Activated naive CD8-positive, alpha-beta T cell treated with anti-CD3 and anti-CD28 coated beads for 36 hours (primary cell): Measurements from ENCODE around the gene GAD1. TPM values are rescaled to one million over a fixed set of nuclear protein-coding genes. Genes with fewer than 3 reads are reported as not detected.

Experiments used
- DNase-seq: peaks from one replicate; pipeline ENCODE4 v3.0.0; 2021
- H3K27ac Mint-ChIP-seq: one replicate; pipeline ENCODE4 v1.8.0; 2022; ENCODE audit warnings: mild to moderate bottlenecking, moderate library complexity, mixed read lengths
- H3K27me3 Mint-ChIP-seq: one replicate; pipeline ENCODE4 v1.8.0; 2022; ENCODE audit warnings: mild to moderate bottlenecking, mixed read lengths
- H3K36me3 Mint-ChIP-seq: one replicate; pipeline ENCODE4 v1.8.0; 2021; ENCODE audit warnings: mild to moderate bottlenecking, mixed read lengths
- H3K4me1 Mint-ChIP-seq: one replicate; pipeline ENCODE4 v1.8.0; 2021; ENCODE audit warnings: mixed read lengths
- H3K4me3 Mint-ChIP-seq: one replicate; pipeline ENCODE4 v1.8.0; 2022; ENCODE audit warnings: mild to moderate bottlenecking, moderate library complexity, mixed read lengths
- H3K9me3 Mint-ChIP-seq: one replicate; pipeline ENCODE4 v1.8.0; 2022; ENCODE audit warnings: mixed read lengths
- total RNA-seq, 2 experiments: library from RNA; stranded (reverse); gene quantifications; one replicate each; pipeline ENCODE4 v1.2.3, GENCODE V29; 2021

GAD1 gene
- total RNA-seq, 2 experiments from 2014 or later: 0.74 to 1.0 TPM

DNA sequence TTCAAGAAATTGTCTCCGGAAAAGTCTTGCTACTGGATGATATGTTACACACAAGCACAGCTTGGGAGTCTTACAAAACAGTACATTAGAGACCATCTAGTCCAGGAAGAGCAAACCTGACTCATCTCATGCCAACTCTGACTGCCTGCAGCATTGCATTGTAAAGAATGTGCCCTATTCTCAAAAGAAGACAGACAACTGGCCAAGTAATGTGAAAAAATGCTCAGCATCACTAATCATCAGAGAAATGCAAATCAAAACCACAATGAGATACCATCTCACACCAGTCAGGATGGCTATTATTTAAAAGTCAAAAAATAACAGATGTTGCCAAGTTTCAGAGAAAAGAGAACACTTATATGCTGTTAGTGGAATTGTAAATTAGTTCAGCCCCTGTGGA is 69.7 kb downstream of the GAD1 start:
- Mint-ChIP-seq H3K36me3 (no peaks in the 10 kb centered on the region), H3K4me1 (no peaks in the 10 kb centered on the region), H3K4me3 (no peak overlapping the region), H3K27ac (no peak overlapping the region), H3K27me3 (peaks cover 14% of the 10 kb centered on the region), H3K9me3 (no peaks in the 10 kb centered on the region)
- DNase-seq: no peak

DNA sequence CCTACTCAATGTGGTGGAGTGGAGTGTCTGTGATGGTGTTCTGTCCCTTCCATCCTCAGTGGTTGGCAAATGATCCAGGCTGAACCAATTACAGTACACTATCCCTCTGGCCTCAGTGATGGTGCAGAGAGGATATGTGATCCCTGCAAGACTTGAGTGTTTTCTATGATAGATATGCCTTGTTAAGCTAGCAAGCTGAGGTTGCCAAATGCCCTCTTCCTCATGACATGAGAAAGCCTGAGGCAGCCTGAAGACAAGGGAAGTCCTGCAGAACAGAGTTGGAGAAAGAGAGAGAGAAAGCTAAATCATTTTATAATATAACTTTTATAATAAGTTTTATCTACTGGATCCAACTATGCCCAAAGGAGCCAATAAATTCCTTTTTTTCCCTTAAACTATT is 70.8 kb downstream of the GAD1 start:
- H3K4me1 Mint-ChIP-seq: no peaks in the 10 kb centered on the region
- DNase-seq: no peak
- H3K27ac Mint-ChIP-seq: no peak overlapping the region
- H3K36me3 Mint-ChIP-seq: no peaks in the 10 kb centered on the region
- no peak overlapping the region for H3K4me3 Mint-ChIP-seq
- H3K9me3 Mint-ChIP-seq: no peaks in the 10 kb centered on the region
- H3K27me3 Mint-ChIP-seq: peaks cover 12% of the 10 kb centered on the region

GRCh38 chr2:170887896-170888295 is 71.2 kb downstream of the GAD1 start:
- Mint-ChIP-seq H3K27me3 (peaks cover 10% of the 10 kb centered on the region), H3K9me3 (no peaks in the 10 kb centered on the region), H3K4me3 (no peak overlapping the region), H3K36me3 (no peaks in the 10 kb centered on the region), H3K27ac (no peak overlapping the region), H3K4me1 (no peaks in the 10 kb centered on the region)
- no peak for DNase-seq

DNA sequence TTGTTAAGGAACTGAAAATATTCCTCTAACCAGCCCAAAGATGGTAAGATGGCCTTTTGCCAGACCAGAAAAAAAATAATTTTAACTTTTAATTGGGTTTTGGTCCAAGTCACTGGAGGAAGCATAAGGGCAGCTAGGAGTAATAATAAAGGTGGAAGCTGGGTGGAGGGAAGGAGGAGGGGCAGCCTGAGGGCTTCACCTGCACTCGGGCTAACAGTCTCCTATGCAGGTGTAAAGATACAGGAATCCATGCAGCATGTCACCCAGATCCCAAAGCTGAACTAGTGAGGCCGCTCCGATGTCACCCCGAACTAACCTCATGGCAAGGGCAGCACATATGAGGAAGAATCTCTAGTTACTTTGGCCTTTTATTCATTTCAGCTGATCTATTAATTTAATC is 75.2 kb downstream of the GAD1 start:
- no peak for DNase-seq
- Mint-ChIP-seq H3K4me3 (no peak overlapping the region), H3K27ac (no peak overlapping the region), H3K27me3 (peaks cover 6% of the 10 kb centered on the region), H3K4me1 (no peaks in the 10 kb centered on the region), H3K9me3 (no peaks in the 10 kb centered on the region), H3K36me3 (no peaks in the 10 kb centered on the region)

GRCh38 chr2:170892391-170892951 is 75.8 kb downstream of the GAD1 start:
- peaks cover 6% of the 10 kb centered on the region for H3K27me3 Mint-ChIP-seq
- no peak for DNase-seq
- no peak overlapping the region for H3K27ac Mint-ChIP-seq
- H3K36me3 Mint-ChIP-seq: no peaks in the 10 kb centered on the region
- no peaks in the 10 kb centered on the region for H3K4me1 Mint-ChIP-seq
- H3K4me3 Mint-ChIP-seq: no peak overlapping the region
- no peaks in the 10 kb centered on the region for H3K9me3 Mint-ChIP-seq

GRCh38 chr2:170895023-170895757 is 78.5 kb downstream of the GAD1 start:
- no peak overlapping the region for H3K4me3 Mint-ChIP-seq
- no peaks in the 10 kb centered on the region for H3K4me1 Mint-ChIP-seq
- DNase-seq: no peak
- H3K36me3 Mint-ChIP-seq: no peaks in the 10 kb centered on the region
- H3K9me3 Mint-ChIP-seq: no peaks in the 10 kb centered on the region
- no peaks in the 10 kb centered on the region for H3K27me3 Mint-ChIP-seq
- H3K27ac Mint-ChIP-seq: no peak overlapping the region

- Mint-ChIP-seq H3K4me1 (no peaks in the 10 kb centered on the region), H3K9me3 (no peaks in the 10 kb centered on the region), H3K36me3 (no peaks in the 10 kb centered on the region), H3K27ac (no peak overlapping the region), H3K4me3 (no peak overlapping the region), H3K27me3 (no peaks in the 10 kb centered on the region)
- no peak for DNase-seq
Observed at GRCh38 chr2:170896622-170897021, 79.9 kb downstream of the GAD1 start.

GRCh38 chr2:170897108-170897507 is 80.4 kb downstream of the GAD1 start:
- DNase-seq: no peak

GRCh38 chr2:170905864-170906263 is 89.2 kb downstream of the GAD1 start:
- no peak overlapping the region for H3K4me3 Mint-ChIP-seq

More at GRCh38 chr2:170897108-170897507, 80.4 kb downstream of the GAD1 start:
- Mint-ChIP-seq H3K4me1 (no peaks in the 10 kb centered on the region), H3K27ac (no peak overlapping the region), H3K9me3 (no peaks in the 10 kb centered on the region), H3K27me3 (no peaks in the 10 kb centered on the region), H3K4me3 (no peak overlapping the region), H3K36me3 (no peaks in the 10 kb centered on the region)

More at GRCh38 chr2:170905864-170906263, 89.2 kb downstream of the GAD1 start:
- H3K4me1 Mint-ChIP-seq: no peaks in the 10 kb centered on the region
- H3K27me3 Mint-ChIP-seq: peaks cover 6% of the 10 kb centered on the region
- H3K36me3 Mint-ChIP-seq: peaks cover 3% of the 10 kb centered on the region
- no peak for DNase-seq
- H3K9me3 Mint-ChIP-seq: peaks cover 14% of the 10 kb centered on the region
- no peak overlapping the region for H3K27ac Mint-ChIP-seq

Other genes with a start within 250 kb of the GAD1 start
- gene SP5, start 101.5 kb upstream of the GAD1 start, total RNA-seq: not detected
- gene ERICH2, start 46.5 kb upstream of the GAD1 start, total RNA-seq: under 1 TPM in 1 of 2 experiments, not detected in 1; 0.40 TPM
- 10 to 100 TPM; 84.5 to 95.0 TPM for gene GORASP2, start 112.4 kb downstream of the GAD1 start, total RNA-seq